Coronary artery (tissue), 2 donors: ENCODE data around the gene ACLY.

Experiments used
- DNase-seq: peaks from one replicate; pipeline ENCODE4 v3.0.0-alpha.2; 2017; ENCODE audit warnings: low spot score
- H3K27ac ChIP-seq, 2 donors: fragments of 200-600 bp; sonication (generic); one replicate each; pipeline ENCODE4 v1.5.1; 2016 to 2019
- H3K4me3 ChIP-seq: fragments of 200-600 bp; sonication (generic); 2 replicates; pipeline ENCODE4 v1.5.1; 2016; ENCODE audit warnings: mild to moderate bottlenecking, moderate library complexity
- CTCF ChIP-seq: fragments of 200-600 bp; sonication (generic); IDR thresholded peaks from one replicate; pipeline ENCODE4 v1.5.1; 2019; ENCODE audit warnings: antibody characterized with exemption

Gene ACLY

DNA sequence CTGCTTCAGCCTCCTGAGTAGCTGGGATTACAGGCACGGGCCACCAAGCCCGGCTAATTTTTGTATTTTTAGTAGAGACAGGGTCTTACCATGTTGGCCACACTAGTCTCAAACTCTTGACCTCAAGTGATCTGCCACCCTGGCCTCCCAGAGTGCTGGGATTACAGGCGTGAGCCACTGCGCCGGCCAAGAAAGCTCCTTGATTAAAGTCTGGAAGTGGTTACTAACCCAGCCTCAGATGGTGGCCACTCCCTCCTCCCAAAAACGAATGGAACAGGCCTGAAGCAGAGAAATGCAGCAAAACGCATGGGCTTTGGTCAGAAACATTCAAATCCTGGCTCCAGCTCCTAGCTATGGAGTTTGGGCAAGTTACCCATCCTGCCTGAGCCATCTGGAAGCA is 94.7 kb downstream of the ACLY start:
- Histone ChIP-seq H3K27ac (no peak overlapping the region), H3K4me3 (no peak overlapping the region)
- DNase-seq: no peak
- no peak for TF ChIP-seq CTCF

DNA sequence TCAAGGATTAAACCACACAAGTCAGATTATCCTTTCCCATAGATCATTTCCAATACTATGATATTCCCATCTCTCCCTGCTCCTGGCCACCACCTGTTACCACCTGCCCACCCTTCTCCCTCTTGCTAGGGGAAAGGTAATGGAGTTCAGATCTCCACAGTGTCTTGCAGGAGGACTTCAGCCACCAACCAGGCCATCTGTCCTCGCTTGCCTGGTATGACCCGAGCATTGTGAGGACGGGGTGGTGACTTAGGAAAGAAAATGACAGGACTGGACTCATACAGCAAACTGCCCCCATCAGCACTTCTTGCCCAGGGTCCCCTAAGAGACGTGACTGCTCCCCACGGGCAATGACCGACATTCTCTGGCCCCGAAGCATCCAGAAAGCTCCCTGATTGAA is 95.2 kb downstream of the ACLY start:
- no peak for TF ChIP-seq CTCF
- no peak overlapping the region for H3K27ac ChIP-seq
- no peak overlapping the region for H3K4me3 ChIP-seq
- no peak for DNase-seq

DNA sequence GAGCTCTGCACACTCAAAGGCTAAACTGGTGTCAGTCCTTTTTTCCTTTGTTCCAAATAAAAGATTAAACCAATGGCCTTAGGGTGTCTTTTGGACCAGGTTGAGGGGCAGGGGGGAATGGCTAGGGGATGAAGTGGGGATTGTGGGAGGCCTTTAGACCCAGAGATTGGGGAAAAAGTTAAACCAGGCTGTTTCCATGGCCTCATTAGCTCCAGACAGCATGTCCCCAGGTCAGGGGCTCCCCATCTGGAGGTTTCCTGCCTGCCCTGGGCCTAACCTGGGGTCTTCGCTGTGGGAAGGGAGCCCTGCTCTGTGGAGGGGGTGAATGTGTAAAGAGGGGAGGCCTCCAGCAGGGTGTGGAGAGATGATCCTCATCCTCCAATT is 95.6 kb downstream of the ACLY start:
- Histone ChIP-seq H3K4me3 (no peak overlapping the region), H3K27ac (no peak overlapping the region)
- no peak for TF ChIP-seq CTCF
- DNase-seq: no peak

GRCh38 chr17:41822216-41823140 is 96.3 kb downstream of the ACLY start:
- DNase-seq: no peak
- Histone ChIP-seq H3K4me3 (no peak overlapping the region), H3K27ac (no peak overlapping the region)
- TF ChIP-seq CTCF: no peak

- TF ChIP-seq CTCF: no peak
- Histone ChIP-seq H3K4me3 (no peak overlapping the region), H3K27ac (no peak overlapping the region)
- no peak for DNase-seq
Observed at GRCh38 chr17:41821776-41822175, 97.0 kb downstream of the ACLY start.

- no peak overlapping the region for H3K27ac ChIP-seq
- H3K4me3 ChIP-seq: no peak overlapping the region
- no peak for TF ChIP-seq CTCF
- no peak for DNase-seq
Observed at GRCh38 chr17:41818024-41818423, 100.7 kb downstream of the ACLY start.
